ENCODE results near the gene PNMA6F.

- TF ChIP-seq, protein P1, sequence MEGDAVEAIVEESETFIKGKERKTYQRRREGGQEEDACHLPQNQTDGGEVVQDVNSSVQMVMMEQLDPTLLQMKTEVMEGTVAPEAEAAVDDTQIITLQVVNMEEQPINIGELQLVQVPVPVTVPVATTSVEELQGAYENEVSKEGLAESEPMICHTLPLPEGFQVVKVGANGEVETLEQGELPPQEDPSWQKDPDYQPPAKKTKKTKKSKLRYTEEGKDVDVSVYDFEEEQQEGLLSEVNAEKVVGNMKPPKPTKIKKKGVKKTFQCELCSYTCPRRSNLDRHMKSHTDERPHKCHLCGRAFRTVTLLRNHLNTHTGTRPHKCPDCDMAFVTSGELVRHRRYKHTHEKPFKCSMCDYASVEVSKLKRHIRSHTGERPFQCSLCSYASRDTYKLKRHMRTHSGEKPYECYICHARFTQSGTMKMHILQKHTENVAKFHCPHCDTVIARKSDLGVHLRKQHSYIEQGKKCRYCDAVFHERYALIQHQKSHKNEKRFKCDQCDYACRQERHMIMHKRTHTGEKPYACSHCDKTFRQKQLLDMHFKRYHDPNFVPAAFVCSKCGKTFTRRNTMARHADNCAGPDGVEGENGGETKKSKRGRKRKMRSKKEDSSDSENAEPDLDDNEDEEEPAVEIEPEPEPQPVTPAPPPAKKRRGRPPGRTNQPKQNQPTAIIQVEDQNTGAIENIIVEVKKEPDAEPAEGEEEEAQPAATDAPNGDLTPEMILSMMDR (IDR thresholded peaks at IDR 0.05), result no peak
- TF ChIP-seq EZH2 (IDR thresholded peaks at IDR 0.05), result no peak
These were observed 6.0 kb upstream of the PNMA6F start for GRCh38 chrX:153327561-153327960.

All from neural progenitor cell (in vitro differentiated cells).